Psoas muscle (tissue), 8 donors: ENCODE data around the gene MTA3. TPM values are rescaled to one million over a fixed set of nuclear protein-coding genes. Genes with fewer than 3 reads are reported as not detected.

ENCODE experiments used
- ATAC-seq, 4 donors: fragments of 200-7000 bp; cut with Tn5 transposase; one replicate each; pipeline ENCODE4 v1.9.1; 2020; ENCODE audit warnings: moderate library complexity in 3 of 4, mild to moderate bottlenecking in 2 of 4
- DNase-seq, 2 donors: peaks; one replicate each; pipeline ENCODE4 v3.0.0-alpha.2; 2020
- H3K27ac ChIP-seq: fragments of 200-600 bp; one replicate; pipeline ENCODE4 v1.8.0; 2022
- H3K27me3 ChIP-seq, 3 donors: fragments of 200-600 bp in 1 of 3; one replicate each; pipeline versions ENCODE4 v1.6.1 to v1.8.0; 2013 to 2022; ENCODE audit warnings: low read length in 2 of 3, mild to moderate bottlenecking in 2 of 3, moderate library complexity in 1 of 3; ENCODE audit not compliant: insufficient read depth in 3 of 3
- H3K36me3 ChIP-seq, 2 donors: fragments of 200-600 bp in 1 of 2; one replicate each; pipeline versions ENCODE4 v1.6.1 to v1.8.0; 2013 to 2022; ENCODE audit warnings: low read depth in 1 of 2, mild to moderate bottlenecking in 1 of 2, moderate library complexity in 1 of 2; ENCODE audit not compliant: insufficient read depth in 1 of 2
- H3K4me1 ChIP-seq: fragments of 200-600 bp; one replicate; pipeline ENCODE4 v1.8.0; 2022
- H3K4me3 ChIP-seq: fragments of 200-600 bp; one replicate; pipeline ENCODE4 v1.8.0; 2022; ENCODE audit warnings: mild to moderate bottlenecking
- H3K9me3 ChIP-seq: fragments of 200-600 bp; one replicate; pipeline ENCODE4 v1.8.0; 2022
- WGBS, 3 donors: extraction: QIAGEN DNeasy Blood & Tissue Kit; methylation state at CpG; one replicate each; pipeline versions ENCODE4 v1.1.6 to v1.1.7; 2013; 5-methylcytosine and 5-hydroxymethylcytosine counted together
- intact Hi-C, 2 donors: fragments of 100-400 bp; cut with DNase I; formaldehyde crosslinking; loops; one replicate each; pipeline versions ENCODE4 v1.11.0 to v1.14.2; 2022
- polyA plus RNA-seq, 3 donors: library from polyadenylated mRNA; stranded (reverse); fragments of 200-250 nt; gene quantifications; one replicate each; pipeline ENCODE4 v1.2.3, GENCODE V29; 2013
- total RNA-seq, 4 donors: library from RNA; stranded (reverse); fragmentation: NEBNext Ultra II Directional in 2 of 4; extraction: Animal tissue kit (Norgen Biotek cat#: 25700) in 2 of 4; gene quantifications; one replicate each; pipeline versions ENCODE4 v1.2.1 to v1.2.4, GENCODE V29; 2021 to 2023
- TF ChIP-seq, protein P1 (sequence below): fragments of 200-600 bp; IDR thresholded peaks from one replicate; pipeline ENCODE4 v1.8.0; 2022; ENCODE audit warnings: antibody characterized with exemption
- donor health status: healthy with polysubstance abuse.
- donor health status: DM: no; HTN: no; CAD: no; lungs with moderate emphysema.
- donor health status: Bipolar disorder and iron deficiency.
- donor health status: healthy.
- donor health status: DM: yes; HTN: yes; CAD: no.
- donor health status: DM: no; HTN: no; CAD: no.
- donor health status: DM: no; HTN: no; CAD: no.
- donor health status: DM: yes; HTN: yes; CAD: no.

MTA3 gene
- total and polyA plus RNA-seq, 7 donors = 5.3 to 19.8 (median 10.7) TPM

DNA sequence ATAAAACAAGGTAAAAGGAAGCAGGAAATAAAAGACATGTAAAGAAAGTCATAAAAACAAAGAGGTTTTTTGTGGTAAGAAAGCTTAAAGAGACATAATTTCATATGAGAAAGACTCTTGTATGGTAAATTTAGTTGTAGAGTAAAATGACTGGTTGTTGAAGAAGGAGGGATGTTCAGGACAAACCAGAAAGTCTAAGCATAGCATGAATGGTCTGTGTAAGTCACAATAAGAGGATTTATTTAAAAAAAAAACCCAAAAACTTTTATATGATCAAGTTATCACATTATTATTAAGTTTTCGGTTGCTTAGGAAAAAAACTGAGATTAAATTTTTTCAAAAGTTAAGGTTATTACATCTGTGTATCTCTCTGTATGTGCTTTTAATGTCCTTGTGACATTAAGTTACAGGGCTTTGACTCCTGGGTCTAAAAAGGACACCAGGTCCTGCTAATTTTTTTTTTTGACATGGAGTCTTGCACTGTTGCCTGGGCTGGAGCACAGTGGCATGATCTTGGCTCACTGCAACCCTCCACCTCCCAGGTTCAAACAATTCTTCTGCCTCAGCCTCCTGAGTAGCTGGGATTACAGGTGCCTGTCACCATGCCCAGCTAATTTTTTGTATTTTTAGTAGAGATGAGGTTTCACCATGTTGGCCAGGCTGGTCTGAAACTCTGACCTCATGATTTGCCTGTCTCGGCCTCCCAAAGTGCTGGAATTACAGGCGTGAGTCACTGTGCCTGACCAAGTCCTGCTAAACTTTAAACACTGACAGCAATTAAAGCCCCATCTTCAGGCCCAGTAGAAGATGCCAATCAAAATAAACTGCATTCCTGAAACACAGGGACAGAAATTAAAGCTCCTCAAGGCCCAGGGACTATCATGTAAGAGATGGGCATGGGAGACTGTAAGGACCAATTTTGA is 209.7 kb downstream of the MTA3 start:
- intact Hi-C loops = loop anchor here in 1 of 2 donors (10.0 kb wide), 1 partner anchor 283 kb away; the partner anchor contains the start of gene KCNG3
- no peaks in the 10 kb centered on the region for H3K4me1 ChIP-seq
- ATAC-seq = peak in 3 of 4 donors; percentile 60 to 66 (median 60)
- no peaks in the 10 kb centered on the region for H3K36me3 ChIP-seq
- no peak overlapping the region for H3K27ac ChIP-seq
- TF ChIP-seq, protein P1, sequence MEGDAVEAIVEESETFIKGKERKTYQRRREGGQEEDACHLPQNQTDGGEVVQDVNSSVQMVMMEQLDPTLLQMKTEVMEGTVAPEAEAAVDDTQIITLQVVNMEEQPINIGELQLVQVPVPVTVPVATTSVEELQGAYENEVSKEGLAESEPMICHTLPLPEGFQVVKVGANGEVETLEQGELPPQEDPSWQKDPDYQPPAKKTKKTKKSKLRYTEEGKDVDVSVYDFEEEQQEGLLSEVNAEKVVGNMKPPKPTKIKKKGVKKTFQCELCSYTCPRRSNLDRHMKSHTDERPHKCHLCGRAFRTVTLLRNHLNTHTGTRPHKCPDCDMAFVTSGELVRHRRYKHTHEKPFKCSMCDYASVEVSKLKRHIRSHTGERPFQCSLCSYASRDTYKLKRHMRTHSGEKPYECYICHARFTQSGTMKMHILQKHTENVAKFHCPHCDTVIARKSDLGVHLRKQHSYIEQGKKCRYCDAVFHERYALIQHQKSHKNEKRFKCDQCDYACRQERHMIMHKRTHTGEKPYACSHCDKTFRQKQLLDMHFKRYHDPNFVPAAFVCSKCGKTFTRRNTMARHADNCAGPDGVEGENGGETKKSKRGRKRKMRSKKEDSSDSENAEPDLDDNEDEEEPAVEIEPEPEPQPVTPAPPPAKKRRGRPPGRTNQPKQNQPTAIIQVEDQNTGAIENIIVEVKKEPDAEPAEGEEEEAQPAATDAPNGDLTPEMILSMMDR = no peak
- H3K9me3 ChIP-seq = no peaks in the 10 kb centered on the region
- no peak overlapping the region for H3K4me3 ChIP-seq
- 60 to 86% (median 69%) methylated on average over 3 of the region's 3 CpGs for WGBS, 3 donors
- H3K27me3 ChIP-seq = no peaks in the 10 kb centered on the region
- no peak for DNase-seq

DNA sequence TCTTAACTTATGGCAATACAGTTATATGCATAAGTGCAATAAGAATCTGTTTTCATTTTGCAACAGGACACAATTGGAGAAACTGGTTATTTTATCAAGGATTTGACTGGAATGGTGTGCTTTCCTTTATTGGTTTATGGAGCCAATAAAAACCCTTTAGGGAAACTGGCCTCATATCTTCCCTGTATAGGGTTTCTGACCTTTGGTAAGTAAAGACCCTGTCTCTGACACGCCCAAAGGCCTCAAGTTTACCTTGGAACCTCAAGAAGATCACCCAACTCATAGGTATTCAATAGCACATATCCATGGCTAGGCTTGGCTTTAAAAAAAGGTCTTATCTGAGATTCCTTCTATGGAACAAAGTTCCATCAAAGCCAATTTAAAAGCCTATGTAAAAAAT is 212.7 kb downstream of the MTA3 start:
- Histone ChIP-seq H3K9me3 (no peaks in the 10 kb centered on the region), H3K4me3 (no peak overlapping the region), H3K4me1 (no peaks in the 10 kb centered on the region), H3K27me3 (no peaks in the 10 kb centered on the region), H3K27ac (no peak overlapping the region), H3K36me3 (no peaks in the 10 kb centered on the region)
- TF ChIP-seq, protein P1 = no peak
- ATAC-seq (no peak), DNase-seq (no peak)
- intact Hi-C loops = no loop called here
- WGBS, 3 donors = 93 to 100% (median 100%) methylated on average over 1 of the region's 1 CpG

- ATAC-seq (no peak), DNase-seq (no peak)
- intact Hi-C loops = no loop called here
- Histone ChIP-seq H3K36me3 (no peaks in the 10 kb centered on the region), H3K4me1 (no peaks in the 10 kb centered on the region), H3K4me3 (no peak overlapping the region), H3K27ac (no peak overlapping the region), H3K9me3 (no peaks in the 10 kb centered on the region), H3K27me3 (peaks cover 0 to 2% (median 0%) of the 10 kb centered on the region in 3 donors)
- TF ChIP-seq, protein P1 = no peak
- WGBS, 3 donors = 83 to 93% (median 89%) methylated on average over 9 of the region's 9 CpGs
Observed at GRCh38 chr2:42783511-42783910, 215.1 kb downstream of the MTA3 start.

DNA sequence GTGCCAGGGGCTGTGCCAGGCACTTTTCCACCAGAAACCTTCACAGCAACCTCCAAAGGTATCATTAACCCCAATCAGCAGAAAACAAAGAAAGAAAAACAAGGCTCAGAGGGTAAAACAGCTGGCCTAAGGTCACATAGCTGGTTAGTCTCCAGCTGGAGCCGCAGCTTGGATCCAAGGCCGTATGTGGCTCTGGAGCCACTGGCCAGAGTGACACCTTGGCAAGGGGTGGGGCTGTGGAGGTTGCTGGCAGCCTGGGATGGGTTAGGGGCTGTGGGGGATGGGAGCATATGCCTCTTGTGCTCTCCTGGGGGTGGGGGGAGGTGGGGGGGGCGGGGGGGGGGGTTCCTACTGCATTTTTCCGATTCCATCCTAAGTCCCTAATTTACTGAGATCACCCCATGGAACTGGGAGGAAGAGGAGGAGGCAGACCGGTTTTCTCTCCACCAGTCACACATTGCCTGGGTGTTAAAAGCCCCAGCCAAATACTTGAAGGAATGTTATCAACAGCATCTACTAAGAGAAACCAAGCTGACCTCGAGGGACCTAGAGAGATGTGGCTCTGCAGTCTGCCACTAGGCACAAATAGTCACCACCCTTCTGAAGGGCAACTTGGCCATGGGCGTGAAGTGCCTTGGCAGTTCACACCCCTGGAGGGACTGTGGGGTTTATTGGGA is 215.9 kb downstream of the MTA3 start:
- WGBS, 3 donors = 53 to 61% (median 55%) methylated on average over 6 to 7 of the region's 7 CpGs
- Histone ChIP-seq H3K4me3 (no peak overlapping the region), H3K27ac (no peak overlapping the region), H3K27me3 (peaks cover 0 to 2% (median 0%) of the 10 kb centered on the region in 3 donors), H3K9me3 (no peaks in the 10 kb centered on the region), H3K4me1 (no peaks in the 10 kb centered on the region), H3K36me3 (no peaks in the 10 kb centered on the region)
- TF ChIP-seq, protein P1 = no peak
- intact Hi-C loops = no loop called here
- DNase-seq = no peak
- no peak for ATAC-seq
